AG10803 (cell line): ENCODE data around the gene CHURC1.

Experiments used
- DNase-seq: peaks from one replicate; pipeline ENCODE4 v3.0.0; 2010; ENCODE audit warnings: low read depth
- H3K4me3 ChIP-seq: 2 replicates; pipeline ENCODE4 v1.5.1; 2011; ENCODE audit warnings: mild to moderate bottlenecking, low read length, control low read depth
- CTCF ChIP-seq: conservative IDR thresholded peaks from 2 replicates; pipeline ENCODE4 v1.5.1; 2011; ENCODE audit warnings: mild to moderate bottlenecking, low read length, control low read depth, inconsistent platforms

The CHURC1 gene

GRCh38 chr14:64955297-64955696, 41.0 kb downstream of the CHURC1 start:
- no peak overlapping the region for H3K4me3 ChIP-seq
- TF ChIP-seq CTCF, result no peak
- DNase-seq, result no peak

DNA sequence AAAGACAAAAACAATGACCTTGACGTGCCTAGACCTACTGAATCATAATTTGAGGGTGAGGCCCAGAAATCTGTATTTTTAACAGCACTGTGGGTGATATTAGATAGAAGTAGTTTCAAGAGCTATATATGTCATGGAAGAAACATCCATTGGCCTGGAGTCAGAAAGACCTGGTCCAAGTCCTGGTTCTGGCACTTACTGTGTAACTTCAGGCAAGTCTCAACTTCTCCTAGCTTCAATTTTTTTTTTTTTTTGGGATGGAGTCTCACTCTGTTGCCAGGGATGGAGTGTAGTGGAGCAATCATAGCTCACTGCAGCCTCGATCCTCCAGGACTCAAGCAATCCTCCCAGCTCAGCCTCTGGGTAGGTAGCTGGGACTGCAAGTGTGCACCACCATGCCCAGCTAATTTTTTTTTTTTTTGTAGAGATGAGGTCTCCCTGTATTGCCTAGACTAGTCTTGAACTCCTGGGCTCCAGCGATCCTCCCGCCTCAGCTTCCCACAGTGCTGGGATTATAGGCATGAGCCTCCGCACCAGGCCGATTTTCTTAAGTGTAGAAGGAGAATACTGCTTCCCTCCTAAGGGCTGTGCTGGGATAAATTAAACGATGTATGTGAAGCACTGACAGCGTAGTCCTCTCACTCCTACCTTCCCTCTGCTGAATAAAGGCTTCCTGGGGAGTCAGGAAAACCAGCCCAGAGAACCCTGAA, 42.6 kb downstream of the CHURC1 start:
- H3K4me3 ChIP-seq, result no peak overlapping the region
- TF ChIP-seq CTCF, result no peak
- no peak for DNase-seq

DNA sequence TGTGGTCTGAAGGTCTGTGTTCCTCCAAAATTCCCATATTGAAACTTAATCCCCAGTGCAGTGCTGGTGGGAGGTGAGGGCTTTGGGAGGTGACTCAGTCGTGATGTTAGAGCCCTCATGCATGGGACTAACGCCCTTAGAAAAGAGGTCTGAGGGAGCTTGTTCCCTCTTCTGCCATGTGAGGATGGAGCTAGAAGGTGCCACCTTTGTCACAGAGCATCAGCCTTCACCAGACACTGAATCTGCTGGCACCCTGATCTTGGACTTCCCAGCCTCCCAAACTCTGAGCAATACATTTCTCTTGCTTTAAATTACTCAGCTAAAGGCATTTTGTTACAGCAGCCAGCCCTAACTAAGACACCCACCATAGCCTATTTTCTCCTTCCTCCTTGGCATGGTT, 43.9 kb downstream of the CHURC1 start:
- no peak for TF ChIP-seq CTCF
- DNase-seq, result no peak

GRCh38 chr14:64958743-64959142, 44.5 kb downstream of the CHURC1 start:
- TF ChIP-seq CTCF, result no peak
- no peak for DNase-seq
- no peak overlapping the region for H3K4me3 ChIP-seq

More for the DNA sequence above, 43.9 kb downstream of the CHURC1 start:
- H3K4me3 ChIP-seq, result no peak overlapping the region

DNA sequence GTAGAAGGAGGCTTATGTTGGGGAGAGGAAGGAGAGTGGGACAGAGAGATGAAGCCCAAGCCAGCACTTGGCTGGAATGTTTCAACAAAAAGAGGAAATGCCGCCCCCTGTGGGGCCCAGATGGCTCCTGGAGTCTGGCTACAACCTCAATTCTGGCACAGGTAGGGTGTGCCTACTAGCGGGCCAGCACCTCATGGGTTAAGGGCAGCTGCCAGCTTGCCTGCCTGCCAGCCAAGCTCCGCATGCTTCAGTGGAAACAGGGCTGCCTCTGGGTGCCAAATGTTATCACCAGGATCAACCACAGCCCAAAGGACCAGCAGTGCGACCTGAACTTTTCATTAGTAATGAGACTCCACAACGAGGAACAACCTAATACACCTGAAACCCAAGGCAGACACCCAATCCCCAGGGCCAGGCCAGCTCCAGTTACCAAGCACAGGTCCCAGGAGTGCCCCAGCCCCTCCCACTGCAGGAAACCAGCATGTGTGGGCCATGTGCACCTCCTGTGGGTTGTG, 46.6 kb downstream of the CHURC1 start:
- DNase-seq, result no peak
- no peak for TF ChIP-seq CTCF
- H3K4me3 ChIP-seq, result no peak overlapping the region

DNA sequence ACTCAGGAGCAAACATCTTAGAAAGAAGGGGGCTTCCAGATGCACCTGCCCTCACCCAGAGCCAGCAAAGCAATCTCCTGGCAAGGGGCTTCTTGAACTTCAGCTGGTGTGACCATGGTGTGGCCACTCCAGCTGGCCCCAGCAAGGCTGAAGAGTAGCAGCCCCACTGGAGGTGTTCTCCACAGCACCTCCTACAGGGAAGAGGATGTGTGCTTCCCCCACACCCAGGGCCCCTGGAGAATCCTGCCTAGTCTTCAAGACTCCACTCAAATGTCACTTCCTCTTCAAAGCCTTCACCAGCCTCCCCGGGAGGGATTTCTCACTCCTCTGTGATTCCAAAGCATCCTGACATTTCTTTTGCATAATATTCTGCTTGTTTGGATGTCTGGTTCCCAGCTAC, 49.4 kb downstream of the CHURC1 start:
- TF ChIP-seq CTCF, result no peak
- H3K4me3 ChIP-seq, result no peak overlapping the region
- no peak for DNase-seq

GRCh38 chr14:64965356-64966000, 51.2 kb downstream of the CHURC1 start:
- no peak overlapping the region for H3K4me3 ChIP-seq
- no peak for TF ChIP-seq CTCF
- no peak for DNase-seq
